SK-N-MC (cell line): ENCODE results near the gene PRELID1.

Experiments
- DNase-seq: peaks from one replicate; pipeline ENCODE4 v3.0.0-alpha.2; 2011; ENCODE audit warnings: low read depth, low spot score
- H3K27ac ChIP-seq: fragments of 200-600 bp; sonication (generic); 2 replicates; pipeline ENCODE4 v1.5.1; 2016; ENCODE audit warnings: mixed run types
- H3K36me3 ChIP-seq: fragments of 200-600 bp; sonication (generic); 2 replicates; pipeline ENCODE4 v1.6.1; 2017; ENCODE audit warnings: antibody characterized with exemption, low read length, mixed read lengths; ENCODE audit not compliant: insufficient read depth
- H3K4me3 ChIP-seq: fragments of 200-600 bp; sonication (generic); 2 replicates; pipeline ENCODE4 v1.5.1; 2016
- H3K9ac ChIP-seq: fragments of 200-600 bp; sonication (generic); 2 replicates; pipeline ENCODE4 v1.8.0; 2017; ENCODE audit warnings: mixed run types, mixed read lengths; ENCODE audit not compliant: insufficient read length
- H3K9me3 ChIP-seq: fragments of 200-600 bp; sonication (generic); 2 replicates; pipeline ENCODE4 v1.6.1; 2017; ENCODE audit warnings: low read depth, mild to moderate bottlenecking, antibody characterized with exemption, low read length, moderate library complexity, mixed read lengths
- EZH2 ChIP-seq: fragments of 200-600 bp; sonication (generic); IDR thresholded peaks from one replicate; pipeline ENCODE4 v1.6.1; 2017; ENCODE audit warnings: antibody characterized with exemption
- FOXP2 ChIP-seq: optimal IDR thresholded peaks from 2 replicates; pipeline ENCODE3; 2011; ENCODE audit warnings: mild to moderate bottlenecking, moderate library complexity; ENCODE audit not compliant: insufficient read depth; ENCODE audit errors: extremely low read length, control extremely low read depth
- POLR2AphosphoS5 ChIP-seq: IDR thresholded peaks from 2 replicates; pipeline ENCODE4 v1.6.1; 2012; ENCODE audit warnings: mild to moderate bottlenecking, low read depth, low read length, borderline replicate concordance

PRELID1 gene

GRCh38 chr5:177327539-177328522 lies 24.2 kb downstream of the PRELID1 start:
- Histone ChIP-seq H3K36me3 (peaks cover 3% of the 10 kb centered on the region; the same call in 1 of the 2 replicates), H3K27ac (no peak overlapping the region), H3K4me3 (no peak overlapping the region), H3K9ac (no peak overlapping the region), H3K9me3 (no peaks in the 10 kb centered on the region)
- TF ChIP-seq POLR2AphosphoS5 (no peak), FOXP2 (no peak), EZH2 (no peak)
- no peak for DNase-seq

GRCh38 chr5:177328545-177329231 lies 25.1 kb downstream of the PRELID1 start:
- Histone ChIP-seq H3K9me3 (no peaks in the 10 kb centered on the region), H3K9ac (no peak overlapping the region), H3K4me3 (no peak overlapping the region), H3K27ac (no peak overlapping the region), H3K36me3 (peaks cover 11% of the 10 kb centered on the region; the same call in 1 of the 2 replicates)
- DNase-seq = no peak
- TF ChIP-seq EZH2 (no peak), POLR2AphosphoS5 (no peak), FOXP2 (no peak)

GRCh38 chr5:177329883-177330282 lies 26.3 kb downstream of the PRELID1 start:
- TF ChIP-seq POLR2AphosphoS5 (no peak), EZH2 (no peak), FOXP2 (no peak)
- H3K9ac ChIP-seq = no peak overlapping the region
- no peak overlapping the region for H3K27ac ChIP-seq
- peaks cover 22% of the 10 kb centered on the region; the same call in 1 of the 2 replicates for H3K36me3 ChIP-seq
- H3K4me3 ChIP-seq = no peak overlapping the region
- H3K9me3 ChIP-seq = no peaks in the 10 kb centered on the region
- DNase-seq = no peak

GRCh38 chr5:177330991-177331842 lies 27.6 kb downstream of the PRELID1 start:
- no peaks in the 10 kb centered on the region for H3K9me3 ChIP-seq
- no peak overlapping the region for H3K4me3 ChIP-seq
- no peak for TF ChIP-seq POLR2AphosphoS5
- TF ChIP-seq EZH2 = no peak
- TF ChIP-seq FOXP2 = no peak
- peaks cover 30% of the 10 kb centered on the region; the same call in 1 of the 2 replicates for H3K36me3 ChIP-seq
- H3K9ac ChIP-seq = no peak overlapping the region
- DNase-seq = no peak
- no peak overlapping the region for H3K27ac ChIP-seq

GRCh38 chr5:177332031-177332895 lies 28.7 kb downstream of the PRELID1 start:
- H3K4me3 ChIP-seq = no peak overlapping the region
- peaks cover 39% of the 10 kb centered on the region; the same call in 1 of the 2 replicates for H3K36me3 ChIP-seq
- no peaks in the 10 kb centered on the region for H3K9me3 ChIP-seq
- no peak for TF ChIP-seq EZH2
- no peak for TF ChIP-seq POLR2AphosphoS5
- no peak overlapping the region for H3K9ac ChIP-seq
- no peak overlapping the region for H3K27ac ChIP-seq
- DNase-seq = no peak

- TF ChIP-seq FOXP2 (no peak), EZH2 (no peak), POLR2AphosphoS5 (no peak)
- peaks cover 43% of the 10 kb centered on the region; the same call in 1 of the 2 replicates for H3K36me3 ChIP-seq
- H3K9ac ChIP-seq = no peak overlapping the region
Measured at GRCh38 chr5:177332896-177333260, 29.3 kb downstream of the PRELID1 start.

More at GRCh38 chr5:177332896-177333260, 29.3 kb downstream of the PRELID1 start:
- no peaks in the 10 kb centered on the region for H3K9me3 ChIP-seq
- no peak overlapping the region for H3K4me3 ChIP-seq
- DNase-seq = no peak
- no peak overlapping the region for H3K27ac ChIP-seq
